DND-41 (cell line): ENCODE results near the gene SLC38A10.

Source experiments
- EZH2 ChIP-seq: IDR thresholded peaks from 3 replicates; pipeline ENCODE4 v1.6.1; 2012; ENCODE audit warnings: borderline replicate concordance, low read depth, mild to moderate bottlenecking, moderate library complexity, low read length, inconsistent platforms; ENCODE audit not compliant: severe bottlenecking
- TF ChIP-seq, protein P1 (sequence below): IDR thresholded peaks from 2 replicates; pipeline ENCODE4 v1.5.1; 2012; ENCODE audit warnings: borderline replicate concordance, low read length, moderate library complexity, mild to moderate bottlenecking; ENCODE audit not compliant: poor library complexity, severe bottlenecking; ENCODE audit errors: extremely low read depth

DNA sequence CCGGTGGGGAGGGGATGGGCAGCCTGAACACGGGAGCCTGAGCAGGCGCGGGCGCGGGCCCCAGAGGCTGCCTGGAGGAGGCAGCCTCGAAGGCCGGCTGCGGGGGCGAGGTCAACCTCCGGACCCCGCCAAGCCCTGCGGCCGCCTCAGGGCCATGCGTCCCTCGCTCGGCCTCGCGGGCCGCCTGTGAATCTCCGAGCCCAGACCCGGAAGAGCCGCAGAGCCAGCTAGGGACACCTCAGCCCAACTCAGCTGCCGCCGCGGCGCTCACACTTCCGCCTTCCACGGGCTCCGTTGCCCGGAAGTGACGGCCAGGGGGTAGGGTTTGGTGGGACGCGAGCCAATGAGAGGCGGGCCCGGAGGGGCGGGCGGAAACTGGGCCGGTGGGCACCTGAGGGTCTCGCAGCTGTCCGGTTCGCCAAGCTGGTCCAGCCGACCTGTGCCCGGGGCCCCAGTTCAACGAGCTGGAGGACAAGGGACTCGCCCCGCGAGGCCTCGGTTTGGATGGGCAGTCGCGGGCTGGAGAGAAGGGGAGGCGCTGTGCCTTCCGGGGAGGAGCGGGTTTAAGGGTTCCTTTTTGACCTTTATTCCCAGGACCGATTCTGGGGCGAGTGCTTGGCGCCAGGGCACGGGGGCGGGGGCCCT, at the start of gene SLC38A10:
- TF ChIP-seq EZH2, result no peak
- TF ChIP-seq, protein P1, sequence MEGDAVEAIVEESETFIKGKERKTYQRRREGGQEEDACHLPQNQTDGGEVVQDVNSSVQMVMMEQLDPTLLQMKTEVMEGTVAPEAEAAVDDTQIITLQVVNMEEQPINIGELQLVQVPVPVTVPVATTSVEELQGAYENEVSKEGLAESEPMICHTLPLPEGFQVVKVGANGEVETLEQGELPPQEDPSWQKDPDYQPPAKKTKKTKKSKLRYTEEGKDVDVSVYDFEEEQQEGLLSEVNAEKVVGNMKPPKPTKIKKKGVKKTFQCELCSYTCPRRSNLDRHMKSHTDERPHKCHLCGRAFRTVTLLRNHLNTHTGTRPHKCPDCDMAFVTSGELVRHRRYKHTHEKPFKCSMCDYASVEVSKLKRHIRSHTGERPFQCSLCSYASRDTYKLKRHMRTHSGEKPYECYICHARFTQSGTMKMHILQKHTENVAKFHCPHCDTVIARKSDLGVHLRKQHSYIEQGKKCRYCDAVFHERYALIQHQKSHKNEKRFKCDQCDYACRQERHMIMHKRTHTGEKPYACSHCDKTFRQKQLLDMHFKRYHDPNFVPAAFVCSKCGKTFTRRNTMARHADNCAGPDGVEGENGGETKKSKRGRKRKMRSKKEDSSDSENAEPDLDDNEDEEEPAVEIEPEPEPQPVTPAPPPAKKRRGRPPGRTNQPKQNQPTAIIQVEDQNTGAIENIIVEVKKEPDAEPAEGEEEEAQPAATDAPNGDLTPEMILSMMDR, result peak; percentile 21
